ENCODE results near the gene IDUA. TPM values are rescaled to one million over a fixed set of nuclear protein-coding genes. Genes with fewer than 3 reads are reported as not detected.

IDUA gene
- total RNA-seq, 1 donor from 2014 or later = 6.1 TPM

Other genes starting within 250 kb of the IDUA start
- 1.2 TPM for gene CPLX1, start 160.9 kb upstream of the IDUA start, total RNA-seq
- gene GAK, start 54.7 kb upstream of the IDUA start, total RNA-seq = 38.3 TPM
- gene TMEM175, start 54.6 kb upstream of the IDUA start, total RNA-seq = 18.8 TPM
- 6.1 TPM for gene DGKQ, start 13.5 kb upstream of the IDUA start, total RNA-seq
- gene SLC26A1, start 6.4 kb downstream of the IDUA start, total RNA-seq = 2.0 TPM
- gene FGFRL1, start 24.6 kb downstream of the IDUA start, total RNA-seq = 2.0 TPM
- 3.3 TPM for gene RNF212, start 126.5 kb downstream of the IDUA start, total RNA-seq
- 6.1 TPM for gene SPON2, start 185.5 kb downstream of the IDUA start, total RNA-seq

Data from frontal cortex (tissue), 1 donor.